Sigmoid colon (tissue), 4 donors: ENCODE data around the gene IKZF4.

Source experiments
- POLR2A ChIP-seq, 2 donors: fragments of 450-650 bp; IDR thresholded peaks; one replicate each; pipeline ENCODE4 v1.6.1; 2016; ENCODE audit warnings: antibody characterized with exemption in 2 of 2, mild to moderate bottlenecking in 2 of 2, moderate library complexity in 2 of 2
- POLR2AphosphoS5 ChIP-seq, 4 donors: sonication (generic); formaldehyde crosslinking; IDR thresholded peaks; one replicate each; pipeline ENCODE4 v1.6.1; 2017; ENCODE audit warnings: antibody characterized with exemption in 4 of 4
- TF ChIP-seq, protein P1 (sequence below), 4 experiments: fragments of 450-650 bp in 3 of 4; fragments of 200-600 bp in 1 of 4; IDR thresholded peaks; one replicate each; pipeline ENCODE4 v1.5.1; 2016 to 2019; ENCODE audit warnings: antibody characterized with exemption in 4 of 4, mild to moderate bottlenecking in 3 of 4, moderate library complexity in 2 of 4

DNA sequence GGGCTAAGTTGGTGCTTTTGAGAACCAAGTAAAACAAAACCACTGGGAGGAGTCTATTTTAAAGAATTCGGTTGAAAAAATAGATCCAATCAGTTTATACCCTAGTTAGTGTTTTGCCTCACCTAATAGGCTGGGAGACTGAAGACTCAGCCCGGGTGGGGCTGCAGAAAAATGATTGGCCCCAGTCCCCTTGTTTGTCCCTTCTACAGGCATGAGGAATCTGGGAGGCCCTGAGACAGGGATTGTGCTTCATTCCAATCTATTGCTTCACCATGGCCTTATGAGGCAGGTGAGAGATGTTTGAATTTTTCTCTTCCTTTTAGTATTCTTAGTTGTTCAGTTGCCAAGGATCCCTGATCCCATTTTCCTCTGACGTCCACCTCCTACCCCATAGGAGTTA is 48.8 kb upstream of the IKZF4 start:
- TF ChIP-seq, protein P1, sequence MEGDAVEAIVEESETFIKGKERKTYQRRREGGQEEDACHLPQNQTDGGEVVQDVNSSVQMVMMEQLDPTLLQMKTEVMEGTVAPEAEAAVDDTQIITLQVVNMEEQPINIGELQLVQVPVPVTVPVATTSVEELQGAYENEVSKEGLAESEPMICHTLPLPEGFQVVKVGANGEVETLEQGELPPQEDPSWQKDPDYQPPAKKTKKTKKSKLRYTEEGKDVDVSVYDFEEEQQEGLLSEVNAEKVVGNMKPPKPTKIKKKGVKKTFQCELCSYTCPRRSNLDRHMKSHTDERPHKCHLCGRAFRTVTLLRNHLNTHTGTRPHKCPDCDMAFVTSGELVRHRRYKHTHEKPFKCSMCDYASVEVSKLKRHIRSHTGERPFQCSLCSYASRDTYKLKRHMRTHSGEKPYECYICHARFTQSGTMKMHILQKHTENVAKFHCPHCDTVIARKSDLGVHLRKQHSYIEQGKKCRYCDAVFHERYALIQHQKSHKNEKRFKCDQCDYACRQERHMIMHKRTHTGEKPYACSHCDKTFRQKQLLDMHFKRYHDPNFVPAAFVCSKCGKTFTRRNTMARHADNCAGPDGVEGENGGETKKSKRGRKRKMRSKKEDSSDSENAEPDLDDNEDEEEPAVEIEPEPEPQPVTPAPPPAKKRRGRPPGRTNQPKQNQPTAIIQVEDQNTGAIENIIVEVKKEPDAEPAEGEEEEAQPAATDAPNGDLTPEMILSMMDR (IDR thresholded peaks at IDR 0.05), result no peak
- TF ChIP-seq POLR2A (IDR thresholded peaks at IDR 0.05) (no peak), POLR2AphosphoS5 (IDR thresholded peaks at IDR 0.05) (no peak)
